K562 (cell line): ENCODE measurements around the gene CCNL2. TPM values are rescaled to one million over a fixed set of nuclear protein-coding genes. Genes with fewer than 3 reads are reported as not detected.

Source experiments
- ASH1L ChIP-seq: fragments of 450-650 bp; IDR thresholded peaks from 2 replicates; pipeline ENCODE4 v1.6.1; 2018; ENCODE audit warnings: borderline replicate concordance, mild to moderate bottlenecking, low read depth; ENCODE audit not compliant: partially characterized antibody
- ATF7 ChIP-seq: fragments of 450-650 bp; IDR thresholded peaks from 2 replicates; pipeline ENCODE4 v1.7.1; 2014; ENCODE audit warnings: mild to moderate bottlenecking, moderate library complexity
- CEBPG ChIP-seq, 3 experiments: fragments of 200-800 bp in 1 of 3; sonication (Bioruptor generic) in 1 of 3; sonication (generic) in 1 of 3; formaldehyde crosslinking in 1 of 3; IDR thresholded peaks in 2 of 3; conservative IDR thresholded peaks in 1 of 3; 2 replicates each; pipeline versions ENCODE4 v1.6.1 to v1.8.0; 2016 to 2022; ENCODE audit warnings: missing compliant biosample characterization in 2 of 3, missing genetic modification characterization in 2 of 3, mild to moderate bottlenecking in 1 of 3, missing genetic modification reagents in 1 of 3
- CTBP1 ChIP-seq: fragments of 450-650 bp; IDR thresholded peaks from 2 replicates; pipeline ENCODE4 v1.6.1; 2016; ENCODE audit warnings: borderline replicate concordance
- DPF2 ChIP-seq: fragments of 450-650 bp; IDR thresholded peaks from 2 replicates; pipeline ENCODE4 v1.6.1; 2016
- EP400 ChIP-seq: fragments of 450-650 bp; IDR thresholded peaks from 2 replicates; pipeline ENCODE4 v1.6.1; 2017; ENCODE audit warnings: antibody characterized with exemption, mild to moderate bottlenecking, moderate library complexity
- GABPB2 ChIP-seq: fragments of 250-450 bp; sonication (Bioruptor Pico); conservative IDR thresholded peaks from 2 replicates; pipeline ENCODE4 v1.5.1; 2021; ENCODE audit warnings: mild to moderate bottlenecking
- ILF3 ChIP-seq: fragments of 450-650 bp; IDR thresholded peaks from 2 replicates; pipeline ENCODE4 v1.6.1; 2018; ENCODE audit warnings: antibody characterized with exemption, mild to moderate bottlenecking, moderate library complexity, borderline replicate concordance
- MECOM ChIP-seq: fragments of 250-450 bp; sonication (Bioruptor Pico); IDR thresholded peaks from 2 replicates; pipeline ENCODE4 v1.8.0; 2022; ENCODE audit warnings: inconsistent platforms
- MYNN ChIP-seq, 2 experiments: sonication (generic); formaldehyde crosslinking in 1 of 2; IDR thresholded peaks; 2 replicates each; pipeline versions ENCODE4 v1.5.0 to v1.6.1; 2016 to 2020; ENCODE audit warnings: antibody characterized with exemption in 1 of 2, missing genetic modification reagents in 1 of 2
- NFATC3 ChIP-seq: fragments of 450-650 bp; IDR thresholded peaks from 2 replicates; pipeline ENCODE4 v1.6.1; 2017; ENCODE audit warnings: mild to moderate bottlenecking
- NONO ChIP-seq, 2 experiments: fragments of 200-400 bp in 1 of 2; fragments of 450-650 bp in 1 of 2; formaldehyde crosslinking in 1 of 2; IDR thresholded peaks; 2 replicates each; pipeline ENCODE4 v1.6.1; 2017; ENCODE audit warnings: low read depth in 2 of 2, mild to moderate bottlenecking in 2 of 2, moderate library complexity in 2 of 2, low read length in 1 of 2
- POLR3G ChIP-seq: IDR thresholded peaks from 2 replicates; pipeline ENCODE4 v1.6.1; 2011; ENCODE audit not compliant: insufficient read length, insufficient replicate concordance; ENCODE audit errors: extremely low read depth
- SRSF7 ChIP-seq: fragments of 200-400 bp; formaldehyde crosslinking; optimal IDR thresholded peaks from 2 replicates; pipeline ENCODE3; 2017; ENCODE audit warnings: mild to moderate bottlenecking, low read depth, low read length
- TFAM ChIP-seq: fragments of 250-450 bp; sonication (Bioruptor Pico); conservative IDR thresholded peaks from 2 replicates; pipeline ENCODE4 v1.5.0; 2021; ENCODE audit warnings: mild to moderate bottlenecking, moderate library complexity
- U2AF2 ChIP-seq: fragments of 200-400 bp; formaldehyde crosslinking; optimal IDR thresholded peaks from 2 replicates; pipeline ENCODE3; 2017; ENCODE audit warnings: low read depth, mild to moderate bottlenecking, low read length
- ZNF551 ChIP-seq: fragments of 250-450 bp; sonication (Bioruptor Pico); IDR thresholded peaks from 2 replicates; pipeline ENCODE4 v1.5.0; 2021; ENCODE audit warnings: mild to moderate bottlenecking, moderate library complexity
- ZNF717 ChIP-seq: fragments of 250-450 bp; sonication (Bioruptor Pico); IDR thresholded peaks from 2 replicates; pipeline ENCODE4 v1.5.0; 2021
- polyA plus RNA-seq, 8 experiments: library from polyadenylated mRNA; depleted of rRNA in 4 of 8; stranded (reverse) in 5 of 8; unstranded in 3 of 8; fragments of >200 nt; fragmentation: Nextera tagmentation in 2 of 8; fragmentation: Illumina TruSeq in 1 of 8; extraction: Ambion mirVana in 2 of 8; extraction: Trizol in 1 of 8; gene quantifications; 2 replicates each; pipeline versions ENCODE4 v1.2.1 to v1.2.3, GENCODE V29; 2011 to 2014; ENCODE audit warnings: inconsistent platforms in 1 of 8, missing spikeins in 1 of 8
- total RNA-seq, 7 experiments: library from RNA; depleted of rRNA in 6 of 7; stranded (reverse); fragments of >200 nt in 6 of 7; fragmentation: Illumina TruSeq in 2 of 7; extraction: Trizol in 2 of 7; gene quantifications; 2 replicates each; pipeline versions ENCODE4 v1.2.1 to v1.2.3, GENCODE V29; 2011 to 2021; ENCODE audit warnings: low replicate concordance in 1 of 7
- TF ChIP-seq, protein P1 (sequence below): sonication (generic); formaldehyde crosslinking; IDR thresholded peaks from 2 replicates; pipeline ENCODE4 v1.8.1; 2023; ENCODE audit warnings: mild to moderate bottlenecking, missing genetic modification reagents
- TF ChIP-seq, protein P2 (sequence below): fragments of 250-450 bp; sonication (Bioruptor Pico); IDR thresholded peaks from 2 replicates; pipeline ENCODE4 v1.5.1; 2021; ENCODE audit warnings: mild to moderate bottlenecking
- TF ChIP-seq, protein P3 (sequence below), 2 experiments: fragments of 150-350 bp in 1 of 2; IDR thresholded peaks; 2 replicates each; pipeline ENCODE4 v1.6.1; 2012 to 2016; ENCODE audit warnings: low read depth in 2 of 2, low read length in 2 of 2, mild to moderate bottlenecking in 1 of 2, moderate library complexity in 1 of 2

CCNL2 gene
- total and polyA plus RNA-seq, 9 of the 15 experiments (the other 6 are each of a cell fraction or from before 2014, with no cell fraction given), result 2.8 to 287 (median 94.5) TPM

DNA sequence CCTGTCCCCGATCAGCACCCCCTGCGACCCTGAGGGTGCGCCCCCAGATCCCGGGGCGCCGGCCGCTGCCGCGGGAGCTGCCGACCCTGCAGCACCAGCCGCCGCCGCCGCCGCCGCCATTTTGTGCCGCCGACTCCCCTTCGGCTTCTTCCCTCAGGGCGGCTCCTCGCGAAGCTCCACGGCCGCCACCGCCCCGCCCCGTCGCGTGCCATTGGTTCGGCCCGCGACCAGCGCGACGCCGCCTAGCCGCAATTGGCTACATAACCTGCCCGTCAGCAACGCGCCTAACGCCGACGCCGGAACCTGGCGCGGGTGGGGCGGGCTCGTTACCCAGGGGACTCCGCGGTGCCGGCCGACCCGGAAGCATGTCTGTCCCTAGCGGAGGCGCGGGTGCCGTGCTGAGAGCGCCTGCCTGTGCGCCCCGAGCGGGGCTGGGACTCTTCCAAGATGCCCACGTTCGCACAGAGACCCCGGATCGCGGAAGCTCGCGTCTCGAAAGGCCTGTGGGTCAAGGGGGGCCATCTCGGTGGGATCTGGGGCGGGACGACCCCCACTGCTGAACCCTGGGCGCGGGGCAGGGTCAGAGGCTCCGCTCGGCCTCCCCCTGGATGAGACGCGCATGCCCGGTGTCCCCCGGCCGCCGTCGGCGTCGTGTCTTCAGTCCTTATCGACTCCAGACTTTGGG, at the start of gene CCNL2 (continued):
- TF ChIP-seq POLR3G (no peak), EP400 (peak; percentile 96), NFATC3 (no peak), CTBP1 (peak; percentile 93), ZNF551 (CRISPR knock-in tag) (no peak), ILF3 (no peak), MECOM (CRISPR knock-in tag) (no peak), NONO (IDR thresholded peaks at IDR 0.05; ENCODE audit: low read depth in 2 of 2, low read length in 1 of 2) (peak in 1 of 2 experiments; percentile 95; a peak in 3 of 4 replicates), ASH1L (peak; percentile 96), SRSF7 (no peak), DPF2 (no peak), ZNF717 (CRISPR knock-in tag) (no peak), GABPB2 (no peak), ATF7 (peak; percentile 90), MYNN (IDR thresholded peaks at IDR 0.05) (0 out of 2 replicates have a peak, but pooled peaks have one; percentile 11), MYNN (CRISPR knock-in tag; IDR thresholded peaks at IDR 0.05) (no peak), CEBPG (CRISPR knock-in tag; IDR thresholded peaks at IDR 0.05) (no peak), CEBPG (tag; conservative IDR thresholded peaks at IDR 0.05 in 1 of 2, IDR thresholded peaks at IDR 0.05 in 1 of 2) (no peak), TFAM (CRISPR knock-in tag) (no peak), U2AF2 (no peak)
- TF ChIP-seq, protein P1, sequence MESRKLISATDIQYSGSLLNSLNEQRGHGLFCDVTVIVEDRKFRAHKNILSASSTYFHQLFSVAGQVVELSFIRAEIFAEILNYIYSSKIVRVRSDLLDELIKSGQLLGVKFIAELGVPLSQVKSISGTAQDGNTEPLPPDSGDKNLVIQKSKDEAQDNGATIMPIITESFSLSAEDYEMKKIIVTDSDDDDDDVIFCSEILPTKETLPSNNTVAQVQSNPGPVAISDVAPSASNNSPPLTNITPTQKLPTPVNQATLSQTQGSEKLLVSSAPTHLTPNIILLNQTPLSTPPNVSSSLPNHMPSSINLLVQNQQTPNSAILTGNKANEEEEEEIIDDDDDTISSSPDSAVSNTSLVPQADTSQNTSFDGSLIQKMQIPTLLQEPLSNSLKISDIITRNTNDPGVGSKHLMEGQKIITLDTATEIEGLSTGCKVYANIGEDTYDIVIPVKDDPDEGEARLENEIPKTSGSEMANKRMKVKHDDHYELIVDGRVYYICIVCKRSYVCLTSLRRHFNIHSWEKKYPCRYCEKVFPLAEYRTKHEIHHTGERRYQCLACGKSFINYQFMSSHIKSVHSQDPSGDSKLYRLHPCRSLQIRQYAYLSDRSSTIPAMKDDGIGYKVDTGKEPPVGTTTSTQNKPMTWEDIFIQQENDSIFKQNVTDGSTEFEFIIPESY, result peak; percentile 83
- TF ChIP-seq, protein P2, sequence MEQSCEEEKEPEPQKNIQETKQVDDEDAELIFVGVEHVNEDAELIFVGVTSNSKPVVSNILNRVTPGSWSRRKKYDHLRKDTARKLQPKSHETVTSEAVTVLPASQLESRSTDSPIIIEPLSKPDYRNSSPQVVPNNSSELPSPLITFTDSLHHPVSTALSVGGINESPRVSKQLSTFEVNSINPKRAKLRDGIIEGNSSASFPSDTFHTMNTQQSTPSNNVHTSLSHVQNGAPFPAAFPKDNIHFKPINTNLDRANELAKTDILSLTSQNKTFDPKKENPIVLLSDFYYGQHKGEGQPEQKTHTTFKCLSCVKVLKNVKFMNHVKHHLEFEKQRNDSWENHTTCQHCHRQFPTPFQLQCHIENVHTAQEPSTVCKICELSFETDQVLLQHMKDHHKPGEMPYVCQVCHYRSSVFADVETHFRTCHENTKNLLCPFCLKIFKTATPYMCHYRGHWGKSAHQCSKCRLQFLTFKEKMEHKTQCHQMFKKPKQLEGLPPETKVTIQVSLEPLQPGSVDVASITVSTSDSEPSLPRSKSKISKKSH (CRISPR knock-in tag), result no peak
- TF ChIP-seq, protein P3, sequence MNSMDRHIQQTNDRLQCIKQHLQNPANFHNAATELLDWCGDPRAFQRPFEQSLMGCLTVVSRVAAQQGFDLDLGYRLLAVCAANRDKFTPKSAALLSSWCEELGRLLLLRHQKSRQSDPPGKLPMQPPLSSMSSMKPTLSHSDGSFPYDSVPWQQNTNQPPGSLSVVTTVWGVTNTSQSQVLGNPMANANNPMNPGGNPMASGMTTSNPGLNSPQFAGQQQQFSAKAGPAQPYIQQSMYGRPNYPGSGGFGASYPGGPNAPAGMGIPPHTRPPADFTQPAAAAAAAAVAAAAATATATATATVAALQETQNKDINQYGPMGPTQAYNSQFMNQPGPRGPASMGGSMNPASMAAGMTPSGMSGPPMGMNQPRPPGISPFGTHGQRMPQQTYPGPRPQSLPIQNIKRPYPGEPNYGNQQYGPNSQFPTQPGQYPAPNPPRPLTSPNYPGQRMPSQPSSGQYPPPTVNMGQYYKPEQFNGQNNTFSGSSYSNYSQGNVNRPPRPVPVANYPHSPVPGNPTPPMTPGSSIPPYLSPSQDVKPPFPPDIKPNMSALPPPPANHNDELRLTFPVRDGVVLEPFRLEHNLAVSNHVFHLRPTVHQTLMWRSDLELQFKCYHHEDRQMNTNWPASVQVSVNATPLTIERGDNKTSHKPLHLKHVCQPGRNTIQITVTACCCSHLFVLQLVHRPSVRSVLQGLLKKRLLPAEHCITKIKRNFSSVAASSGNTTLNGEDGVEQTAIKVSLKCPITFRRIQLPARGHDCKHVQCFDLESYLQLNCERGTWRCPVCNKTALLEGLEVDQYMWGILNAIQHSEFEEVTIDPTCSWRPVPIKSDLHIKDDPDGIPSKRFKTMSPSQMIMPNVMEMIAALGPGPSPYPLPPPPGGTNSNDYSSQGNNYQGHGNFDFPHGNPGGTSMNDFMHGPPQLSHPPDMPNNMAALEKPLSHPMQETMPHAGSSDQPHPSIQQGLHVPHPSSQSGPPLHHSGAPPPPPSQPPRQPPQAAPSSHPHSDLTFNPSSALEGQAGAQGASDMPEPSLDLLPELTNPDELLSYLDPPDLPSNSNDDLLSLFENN (IDR thresholded peaks at IDR 0.05; ENCODE audit: low read depth in 2 of 2, low read length in 2 of 2), result no peak
